HS-5 (cell line): ENCODE results near the gene PRMT3.
"Not testable (repeated sequence)": the region's sequence is repeated elsewhere in the genome, so short reads cannot be mapped to it uniquely, and the experiment has no call there.

Experiments
- DNase-seq: peaks from one replicate; pipeline ENCODE4 v3.0.0-alpha.2; 2012; ENCODE audit warnings: low read depth

PRMT3 gene

DNA sequence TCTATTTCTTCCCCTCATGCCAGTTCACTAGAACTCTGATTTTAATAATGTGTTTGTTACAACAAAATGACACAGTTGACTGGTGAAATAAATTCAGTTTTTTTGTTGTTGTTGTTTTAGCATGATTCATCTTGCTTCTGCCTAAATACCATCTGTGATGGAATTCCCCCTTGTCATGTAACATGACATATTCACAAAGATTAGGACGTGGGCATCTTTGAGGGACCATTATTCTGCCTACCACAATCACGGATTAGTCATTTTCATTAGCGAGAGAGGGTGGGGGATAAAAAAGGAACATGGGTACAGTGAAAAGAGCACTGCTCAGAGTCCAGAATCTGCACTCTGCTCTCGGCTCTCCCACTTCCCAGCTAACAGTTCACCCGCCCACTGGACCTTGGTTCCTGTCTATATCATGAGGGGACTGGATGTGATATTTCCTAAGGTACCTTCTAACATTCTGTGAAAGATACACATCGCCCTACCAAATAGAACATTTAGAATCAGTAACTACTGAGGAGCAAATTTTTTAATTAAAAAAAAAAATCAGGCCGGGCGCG lies 12.7 kb upstream of the PRMT3 start:
- no peak for DNase-seq

DNA sequence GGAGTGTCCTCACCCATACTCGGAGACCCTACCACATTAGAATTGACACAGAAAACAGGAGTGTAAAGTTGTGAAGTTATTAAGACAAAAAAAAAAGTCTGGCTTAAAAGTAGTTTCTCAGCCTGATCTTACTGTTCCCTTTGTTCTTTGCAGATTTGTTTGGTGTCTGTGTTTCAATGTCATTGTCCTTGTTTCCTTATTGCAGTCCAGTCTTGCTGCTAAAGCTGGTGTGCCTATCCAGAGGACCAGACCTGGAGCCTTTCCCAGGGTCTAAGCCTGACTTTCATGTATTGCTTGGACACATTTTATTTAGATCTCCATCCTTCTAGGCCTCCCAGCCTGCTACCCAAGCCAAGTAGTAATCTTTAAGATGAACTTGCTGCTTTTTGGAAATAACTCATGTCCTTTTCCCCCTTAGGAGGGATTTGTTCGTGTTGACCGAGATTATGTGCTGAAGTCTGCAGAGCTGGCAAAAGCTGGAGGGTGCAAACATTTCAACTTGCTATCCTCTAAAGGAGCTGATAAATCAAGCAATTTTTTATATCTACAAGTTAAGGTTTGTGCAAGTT lies 11.3 kb upstream of the PRMT3 start:
- DNase-seq, result no peak

DNA sequence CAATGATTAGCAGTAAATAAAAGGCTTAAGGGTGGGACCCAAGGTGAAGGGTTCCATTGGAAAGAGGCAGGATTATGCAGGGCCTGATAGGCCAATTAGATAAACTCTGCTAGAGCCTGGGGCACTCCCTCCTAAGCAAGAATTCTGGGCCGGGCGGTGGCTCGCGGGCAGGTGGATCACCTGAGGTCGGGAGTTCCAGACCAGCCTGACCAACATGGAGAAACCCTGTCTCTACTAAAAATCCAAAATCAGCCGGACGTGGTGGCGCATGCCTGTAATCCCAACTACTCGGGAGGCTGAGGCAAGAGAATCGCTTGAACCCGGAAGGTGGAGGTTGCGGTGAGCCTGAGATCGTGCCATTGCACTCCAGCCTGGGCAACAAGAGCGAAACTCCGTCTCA lies 1.5 kb upstream of the PRMT3 start:
- DNase-seq, result not testable (repeated sequence)

DNA sequence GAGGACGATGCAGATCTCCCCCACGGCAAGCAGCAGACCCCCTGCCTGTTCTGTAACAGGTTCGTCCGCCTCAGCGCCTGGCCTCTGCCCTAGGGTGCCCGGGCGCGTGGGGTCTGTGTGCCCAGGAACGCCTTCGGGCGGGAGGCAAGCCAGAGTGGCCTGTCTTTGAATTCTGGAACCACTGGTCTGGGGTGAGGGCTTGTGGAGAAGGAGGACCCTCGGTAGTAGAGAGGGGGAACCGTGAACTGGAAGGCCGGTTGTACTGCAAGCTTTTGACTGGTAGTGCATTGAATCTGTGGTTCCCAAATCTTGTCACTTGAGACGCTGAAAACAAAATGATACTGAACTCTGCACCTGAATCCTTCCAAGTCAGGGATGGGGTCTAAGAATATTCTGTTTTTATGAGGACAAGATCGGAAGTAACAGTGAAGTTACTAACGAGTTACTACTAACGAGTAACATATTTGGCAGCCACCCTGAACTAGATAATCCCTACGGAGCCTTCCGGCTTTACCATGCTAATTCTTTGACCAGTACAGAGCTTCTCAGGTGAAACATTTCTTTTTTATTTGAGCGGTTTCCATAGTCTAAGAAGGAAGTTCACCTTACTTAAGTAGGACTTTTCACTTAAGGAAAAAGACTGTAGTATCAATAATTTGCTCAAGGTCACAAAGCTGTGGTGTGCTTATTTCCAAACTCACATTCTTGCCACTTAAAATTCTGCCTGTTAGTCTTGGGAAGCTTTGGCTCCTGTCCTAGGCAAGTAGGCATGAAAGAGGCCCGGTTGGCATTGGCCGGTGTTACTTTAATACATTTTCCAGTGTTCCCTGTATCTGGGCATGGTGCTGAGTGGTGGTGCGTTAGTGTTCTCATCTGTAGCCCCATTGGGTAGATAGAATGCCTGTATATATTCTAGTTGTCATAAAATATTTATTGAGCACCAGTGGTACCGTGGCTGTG lies 860 bp downstream of the PRMT3 start:
- no peak for DNase-seq

DNA sequence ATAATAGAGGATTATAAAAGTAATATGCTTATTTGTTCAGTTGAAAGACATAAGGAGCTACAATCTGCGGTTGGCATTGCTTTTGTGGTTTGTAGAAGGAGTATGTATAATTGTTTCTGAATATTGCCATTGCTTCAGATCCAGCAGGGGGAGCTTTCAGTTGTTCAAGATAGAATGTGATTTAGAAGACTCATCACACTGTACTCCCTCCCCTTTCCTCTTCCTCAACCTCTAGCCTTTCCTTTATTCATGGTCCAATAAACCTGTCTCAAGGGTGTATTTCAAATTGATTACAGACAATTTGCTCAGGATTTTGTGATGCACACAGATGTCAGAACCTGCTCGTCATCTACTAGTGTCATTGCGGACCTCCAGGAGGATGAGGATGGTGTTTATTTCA lies 9.8 kb downstream of the PRMT3 start:
- DNase-seq, result no peak

DNA sequence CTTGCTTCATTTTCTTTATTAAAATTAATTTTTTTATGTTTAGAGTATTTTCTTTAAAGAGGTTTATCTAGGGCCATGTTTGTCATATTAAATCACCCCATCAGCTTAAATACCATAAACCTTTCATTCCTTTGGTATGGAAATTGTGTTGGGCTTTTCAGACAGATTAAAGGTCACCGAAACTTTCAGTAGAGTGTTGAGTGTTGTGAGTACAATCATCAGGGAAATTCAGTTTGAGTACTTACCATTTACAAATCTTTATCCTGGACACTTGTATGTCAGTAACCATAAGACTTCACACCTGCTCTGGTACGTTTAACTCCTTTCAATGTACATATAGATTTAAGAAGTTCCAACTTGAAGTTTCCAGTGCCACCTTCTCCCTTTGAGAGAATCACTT lies 12.0 kb downstream of the PRMT3 start:
- DNase-seq, result no peak

DNA sequence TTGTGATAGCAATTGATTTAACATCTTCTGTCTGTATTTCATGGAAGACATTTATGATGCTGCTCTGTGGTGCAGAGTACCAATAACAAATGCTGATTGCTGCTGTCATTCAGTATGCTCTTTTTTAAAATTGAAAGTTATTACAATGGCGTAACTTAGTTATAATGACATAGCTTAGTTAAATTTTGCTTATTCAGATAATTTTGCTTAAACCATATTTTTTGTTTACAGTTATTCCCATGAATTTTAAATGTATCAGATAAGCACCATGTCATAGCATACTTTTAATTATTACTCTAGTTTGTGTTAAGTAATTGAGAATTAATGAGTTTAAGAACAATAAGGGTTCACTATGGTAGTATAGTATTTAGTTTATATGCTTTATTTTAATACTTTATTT lies 15.5 kb downstream of the PRMT3 start:
- DNase-seq, result no peak

DNA sequence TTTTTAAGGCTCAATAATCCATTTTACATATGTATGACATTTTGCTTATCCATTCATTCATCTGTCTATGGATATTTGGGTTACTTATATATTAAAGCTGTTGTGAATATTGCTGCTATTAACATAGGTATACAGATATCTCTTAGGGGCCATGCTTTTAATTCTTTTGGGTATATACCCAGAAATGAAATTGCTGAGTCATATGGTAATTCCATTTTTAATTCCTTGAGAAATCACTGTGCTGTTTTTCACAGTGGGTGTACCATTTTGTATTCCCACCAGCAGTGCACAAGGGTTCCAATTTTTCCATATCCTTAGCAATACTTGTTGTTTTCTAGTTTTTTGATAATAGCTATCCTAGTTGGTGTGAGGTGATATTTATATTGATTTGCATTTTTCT lies 19.0 kb downstream of the PRMT3 start:
- no peak for DNase-seq

DNA sequence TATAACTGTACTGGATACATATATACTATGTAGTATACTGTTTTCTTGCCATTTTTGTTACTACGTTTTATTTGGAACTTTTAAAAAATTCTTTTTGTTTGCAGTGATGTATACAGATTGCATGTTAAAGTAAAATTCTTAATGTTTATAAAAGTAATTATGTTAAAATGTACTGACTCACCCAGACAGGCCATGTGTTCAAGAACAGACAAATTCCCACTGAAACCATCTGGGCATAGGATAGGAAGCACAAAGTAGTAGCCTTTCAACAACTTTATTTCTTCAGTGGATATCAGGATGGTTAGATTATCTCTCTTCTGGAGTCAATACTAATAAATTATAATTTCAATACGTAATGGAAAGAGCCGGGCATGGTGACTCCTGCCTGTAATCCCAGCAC lies 19.8 kb downstream of the PRMT3 start:
- no peak for DNase-seq

DNA sequence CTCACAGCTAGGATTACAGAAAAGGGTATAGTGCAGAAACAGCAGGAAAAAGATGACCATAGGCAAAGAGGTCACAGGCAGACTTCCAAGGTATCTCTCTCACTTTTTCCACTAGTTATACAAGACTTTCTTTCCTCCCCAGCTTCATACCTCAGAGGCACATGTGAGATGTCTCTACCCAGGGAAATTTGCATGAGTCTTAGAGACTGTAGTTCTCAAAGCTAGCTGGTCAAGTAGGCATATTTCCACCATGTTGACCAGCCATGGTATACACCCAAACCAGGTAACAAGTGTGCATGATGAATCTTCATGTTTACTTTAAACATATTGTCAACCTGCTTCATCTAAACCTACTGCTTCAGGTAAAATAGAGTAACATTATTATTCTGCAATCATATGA lies 27.9 kb downstream of the PRMT3 start:
- DNase-seq, result no peak

DNA sequence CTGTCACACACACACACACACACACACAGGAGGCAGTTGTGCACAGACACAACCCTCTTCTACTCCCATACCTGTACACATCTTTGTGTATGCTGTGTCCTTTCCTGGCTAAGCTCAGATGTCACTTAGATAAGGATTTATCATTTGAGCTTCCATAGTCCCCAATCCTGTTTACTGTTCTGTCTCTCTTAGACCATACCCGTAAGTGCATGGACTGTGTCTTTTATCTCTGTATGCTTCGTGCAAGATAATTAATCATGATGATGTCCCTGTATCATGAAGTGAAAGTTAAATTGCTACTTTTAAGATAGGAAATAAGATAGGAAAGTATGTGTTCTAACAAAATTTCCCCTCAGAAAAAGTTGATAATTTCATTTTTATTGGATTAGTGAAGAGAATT lies 30.3 kb downstream of the PRMT3 start:
- DNase-seq, result no peak

DNA sequence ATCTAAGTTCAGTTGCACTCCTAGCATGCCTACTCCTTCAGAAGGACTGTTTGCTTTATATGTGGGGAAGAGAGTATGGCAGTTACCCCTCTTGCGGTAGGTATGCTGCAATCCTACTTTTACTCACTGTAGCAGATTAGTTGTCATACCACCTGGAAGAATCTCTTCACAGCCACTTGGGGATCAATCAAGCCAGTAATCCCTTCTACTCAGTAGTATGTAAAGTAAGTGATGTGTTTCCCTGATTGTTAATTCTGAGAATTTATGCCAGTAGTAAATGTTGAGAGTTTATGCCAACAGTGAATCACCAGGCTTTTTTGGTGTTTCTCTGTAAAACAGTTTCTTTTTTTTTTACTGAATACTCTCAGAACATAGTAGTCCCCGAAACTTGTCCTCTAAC lies 34.4 kb downstream of the PRMT3 start:
- no peak for DNase-seq

DNA sequence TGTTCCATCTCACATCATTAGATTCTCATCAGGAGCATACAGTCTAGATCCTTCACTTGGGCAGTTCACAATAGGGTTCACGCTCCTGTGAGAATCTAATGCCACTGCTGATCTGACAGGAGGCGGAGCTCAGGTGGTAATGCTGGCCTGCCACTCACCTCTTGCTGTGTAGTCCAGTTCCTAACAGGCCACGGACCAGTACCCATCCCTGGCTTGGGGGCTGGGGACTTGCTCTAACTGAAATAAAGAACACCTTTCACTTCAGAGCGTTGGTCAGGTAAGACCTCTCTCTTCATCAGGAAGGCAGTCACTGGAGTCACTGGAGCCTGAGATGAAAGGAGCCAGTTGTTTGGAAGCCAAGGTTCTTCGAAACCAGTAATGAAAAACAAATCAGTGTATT lies 41.7 kb downstream of the PRMT3 start:
- no peak for DNase-seq

DNA sequence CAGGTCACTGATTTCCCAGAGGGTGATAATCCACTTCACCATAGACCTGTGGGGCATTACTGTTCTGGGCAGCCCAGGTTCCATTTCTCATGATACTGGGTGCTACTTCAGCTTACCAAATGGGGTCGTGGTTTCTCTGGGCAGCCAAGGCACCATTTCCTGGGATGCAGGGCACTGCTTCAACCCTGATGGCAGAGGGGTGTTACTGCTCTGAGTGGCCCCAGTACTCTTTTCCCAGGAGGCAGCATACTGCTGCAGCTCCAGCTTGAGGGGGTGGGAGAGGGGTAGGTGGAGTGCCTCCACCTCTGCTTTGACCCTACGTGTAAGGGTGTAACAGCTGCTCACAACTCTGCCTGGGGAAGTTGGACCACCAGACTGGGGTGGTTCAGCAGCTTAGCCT lies 51.1 kb downstream of the PRMT3 start:
- no peak for DNase-seq

DNA sequence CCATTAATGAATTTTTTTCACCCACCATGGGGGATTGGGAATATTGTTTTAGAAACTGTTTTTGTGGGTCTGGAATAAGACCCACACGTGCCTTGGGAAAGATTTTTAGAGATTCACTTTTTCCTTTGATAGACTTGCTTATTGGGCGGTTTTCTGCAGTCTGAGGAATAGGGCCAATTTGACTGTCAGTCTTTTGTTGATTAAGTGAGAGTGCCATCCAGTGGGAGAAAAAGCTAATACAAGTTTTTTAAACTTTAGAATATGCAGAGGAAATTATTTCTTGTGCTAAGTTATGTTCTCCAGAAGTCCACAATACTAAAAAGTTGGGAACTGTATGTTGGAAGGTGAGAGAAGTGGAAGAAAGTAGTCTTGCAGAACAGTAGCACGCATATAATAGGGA lies 56.1 kb downstream of the PRMT3 start:
- no peak for DNase-seq

DNA sequence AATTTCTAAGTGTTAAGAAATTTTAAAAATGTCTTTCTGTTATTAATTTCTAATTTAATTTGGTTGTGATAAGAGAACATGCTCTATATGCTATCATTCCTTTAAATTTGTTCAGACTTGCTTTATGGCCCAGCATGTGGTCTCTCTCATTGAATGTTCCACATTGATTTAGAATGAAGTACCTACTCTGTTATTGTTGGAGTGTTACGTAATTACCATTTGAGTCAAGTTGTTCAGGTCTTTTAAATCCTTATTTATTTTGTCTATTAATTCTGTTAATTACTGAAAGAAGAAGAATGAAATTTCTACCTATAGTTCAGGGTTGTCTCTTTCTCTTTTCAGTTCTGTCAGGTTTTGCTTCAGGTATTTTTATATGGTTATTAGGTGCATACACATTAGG lies 57.0 kb downstream of the PRMT3 start:
- DNase-seq, result no peak

DNA sequence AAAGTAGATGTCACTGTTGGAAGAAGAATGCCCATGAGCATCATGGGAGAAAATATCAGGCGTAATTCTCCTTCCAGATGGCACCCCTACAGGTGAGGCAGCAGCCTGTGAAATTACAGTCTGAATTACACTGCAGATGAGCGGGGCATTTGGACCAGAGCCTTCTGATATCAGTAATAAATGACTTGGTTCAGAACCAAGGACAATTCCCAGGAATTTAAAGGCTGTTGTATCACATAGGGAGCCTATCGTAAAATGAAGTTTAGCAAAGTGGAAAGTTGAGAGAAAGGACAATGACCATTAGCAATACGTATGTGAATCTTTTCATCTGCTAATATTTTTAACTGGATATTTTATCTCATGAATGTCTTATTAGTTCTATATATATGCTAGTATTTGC lies 61.3 kb downstream of the PRMT3 start:
- DNase-seq, result no peak

DNA sequence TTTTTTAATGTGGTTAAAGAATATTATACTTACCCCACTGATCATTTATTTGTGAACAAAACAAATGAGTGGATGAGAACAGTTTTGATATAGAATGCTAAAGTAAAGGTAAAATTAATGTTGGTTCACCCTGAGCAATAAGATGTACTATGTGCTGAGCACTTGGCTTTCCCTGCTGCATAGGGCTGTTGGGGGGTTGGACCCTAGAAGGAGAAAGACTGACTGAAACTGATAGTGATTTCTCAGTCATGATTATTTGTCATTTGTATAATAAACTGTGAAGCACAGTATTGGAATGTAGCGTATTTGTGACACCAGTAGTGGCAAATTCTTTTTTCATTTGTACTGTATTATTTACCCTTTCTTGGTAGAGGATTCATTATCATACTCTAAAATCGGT lies 63.3 kb downstream of the PRMT3 start:
- no peak for DNase-seq

DNA sequence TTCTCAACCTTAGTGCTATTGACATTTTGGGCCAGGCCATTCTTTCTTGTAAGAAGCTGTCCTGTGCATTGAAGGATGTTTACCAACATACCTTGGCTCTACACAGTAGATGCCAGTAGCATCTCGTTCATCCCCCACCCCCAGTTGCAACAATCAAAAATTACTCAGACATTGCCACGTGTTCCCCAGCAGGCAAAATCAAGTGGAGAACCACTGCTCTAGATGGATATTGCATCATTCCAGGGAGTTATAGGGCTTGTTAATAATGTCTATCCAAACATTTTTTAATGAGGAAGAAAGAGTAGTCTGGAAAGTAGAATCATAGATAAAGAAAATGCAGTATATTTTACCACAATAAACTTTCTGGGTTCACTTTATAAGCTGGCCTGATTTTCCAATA lies 64.1 kb downstream of the PRMT3 start:
- no peak for DNase-seq

DNA sequence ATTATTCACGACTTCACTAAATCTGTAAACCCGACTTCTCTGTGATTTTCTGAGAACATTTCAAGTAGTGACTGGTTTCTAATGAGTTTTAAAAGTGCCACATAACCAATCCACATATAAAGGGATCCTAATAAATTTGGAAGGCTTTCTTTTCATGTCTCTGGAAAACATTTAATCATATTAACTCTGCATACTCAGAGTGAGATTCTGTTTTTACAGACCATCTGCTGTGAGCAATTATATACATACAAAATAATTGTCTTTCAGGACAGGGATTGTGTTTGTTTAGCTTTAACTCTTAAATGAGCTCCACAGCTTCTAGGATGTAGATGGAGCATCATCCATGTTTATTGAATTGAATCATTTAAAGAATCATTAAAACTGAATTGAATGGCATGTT lies 65.1 kb downstream of the PRMT3 start:
- DNase-seq, result no peak

DNA sequence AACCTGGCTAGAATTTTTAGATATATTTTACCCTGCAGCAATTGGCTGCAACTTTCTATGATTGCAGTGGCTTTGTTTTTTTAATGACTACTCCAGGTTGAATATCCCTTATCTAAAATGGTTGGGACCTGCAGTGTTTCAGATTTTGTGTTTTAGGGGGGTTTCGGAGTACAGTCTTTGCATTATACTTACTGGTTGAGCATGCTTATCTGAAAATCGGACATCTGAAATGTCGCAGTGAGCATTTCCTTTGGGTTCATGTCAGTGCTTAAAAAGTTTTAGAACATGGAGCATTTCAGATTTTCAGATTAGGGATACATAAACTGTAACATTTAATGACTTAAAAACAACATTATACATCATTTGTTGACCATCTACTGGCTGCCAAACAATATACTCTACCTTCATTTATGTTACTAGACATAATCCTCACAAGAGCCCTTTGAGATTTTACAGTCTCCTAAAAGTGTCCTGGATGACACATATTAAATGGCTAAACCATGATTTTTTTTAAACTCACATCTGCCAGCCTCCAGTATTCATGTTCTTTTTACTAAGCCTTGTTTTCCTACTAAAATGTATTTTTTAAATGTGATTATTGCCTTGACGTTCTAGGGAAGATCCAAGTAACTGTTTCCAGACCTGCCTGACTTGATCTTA lies 66.3 kb downstream of the PRMT3 start:
- DNase-seq, result no peak

DNA sequence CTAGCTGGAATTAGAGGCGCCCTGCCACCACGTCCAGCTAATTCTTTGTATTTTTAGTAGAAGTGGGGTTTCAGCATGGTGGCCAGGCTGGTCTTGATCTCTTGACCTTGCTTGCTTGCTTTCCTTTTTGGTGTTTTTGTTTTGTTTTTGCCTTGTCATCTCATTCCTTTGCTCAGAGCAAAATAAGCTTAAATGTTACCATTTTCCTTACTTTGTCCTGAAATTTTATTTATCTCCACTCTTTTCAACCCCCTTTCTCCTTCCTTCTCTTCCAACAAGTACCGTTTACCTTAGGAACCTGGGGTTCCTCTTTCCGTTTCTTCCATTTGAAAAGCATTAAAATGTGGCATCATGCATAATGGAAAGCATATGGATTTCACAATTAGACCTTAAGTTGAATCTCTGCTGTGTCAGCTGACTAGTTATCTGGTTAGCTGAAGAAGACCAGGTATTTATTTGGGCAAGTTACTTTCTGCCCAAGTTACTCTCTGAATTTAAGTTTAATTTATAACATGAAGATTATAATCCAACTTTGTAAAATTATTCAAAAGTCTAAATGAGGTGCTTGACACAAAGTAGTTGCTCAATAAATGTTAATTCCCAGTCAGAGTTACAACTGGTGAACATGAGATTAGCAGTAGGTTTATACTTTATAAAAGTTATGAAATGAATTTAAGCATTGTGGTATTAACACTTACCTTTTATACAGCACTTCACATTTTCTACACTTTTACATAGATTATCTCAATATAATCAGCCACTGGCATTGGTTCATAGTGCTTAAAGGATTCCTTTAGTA lies 69.7 kb downstream of the PRMT3 start:
- no peak for DNase-seq
